Activated CD8-positive, alpha-beta memory T cell treated with anti-CD3 and anti-CD28 coated beads, Interleukin-2, amount 10 ng/mL, durations not matched to agents 7 days and 5 days (primary cell): ENCODE measurements around the gene SNX14. TPM values are rescaled to one million over a fixed set of nuclear protein-coding genes. Genes with fewer than 3 reads are reported as not detected.
"Not testable (repeated sequence)": the region's sequence is repeated elsewhere in the genome, so short reads cannot be mapped to it uniquely, and the experiment has no call there.

ENCODE experiments used
- ATAC-seq: fragments of 150-1000 bp; cut with Tn5 transposase; one replicate; pipeline ENCODE4 v1.10.0; 2021; ENCODE audit warnings: moderate library complexity
- CTCF ChIA-PET: fragments of 350-600 bp; sonication (Branson Sonifier 250); formaldehyde crosslinking; loops from one replicate; lab custom pipeline; 2021; ENCODE audit warnings: antibody characterized with exemption; lab: Charles Lee
- DNase-seq: peaks from one replicate; pipeline ENCODE4 v3.0.0-alpha.2; 2020
- H3K27ac Mint-ChIP-seq: one replicate; pipeline ENCODE4 v1.8.0; 2021; ENCODE audit warnings: mild to moderate bottlenecking, mixed read lengths
- H3K27me3 Mint-ChIP-seq: one replicate; pipeline ENCODE4 v1.8.0; 2021; ENCODE audit warnings: mixed read lengths
- H3K36me3 Mint-ChIP-seq: one replicate; pipeline ENCODE4 v1.8.0; 2021; ENCODE audit warnings: mild to moderate bottlenecking, mixed read lengths
- H3K4me1 Mint-ChIP-seq: one replicate; pipeline ENCODE4 v1.8.0; 2021; ENCODE audit warnings: mixed read lengths
- H3K4me3 Mint-ChIP-seq: one replicate; pipeline ENCODE4 v1.8.0; 2021; ENCODE audit warnings: mild to moderate bottlenecking, moderate library complexity, mixed read lengths
- H3K9me3 Mint-ChIP-seq: one replicate; pipeline ENCODE4 v1.8.0; 2022; ENCODE audit warnings: low read depth, mixed read lengths
- total RNA-seq, 2 experiments: library from RNA; stranded (reverse); gene quantifications; one replicate each; pipeline ENCODE4 v1.2.3, GENCODE V29; 2021

The SNX14 gene
- total RNA-seq, 2 experiments from 2014 or later: 62.8 to 67.3 TPM

- no peak for DNase-seq
- H3K4me3 Mint-ChIP-seq: no peak overlapping the region
- H3K36me3 Mint-ChIP-seq: peaks cover 40% of the 10 kb centered on the region
- H3K4me1 Mint-ChIP-seq: peaks cover 26% of the 10 kb centered on the region
- H3K27ac Mint-ChIP-seq: no peak overlapping the region
- H3K9me3 Mint-ChIP-seq: peaks cover 16% of the 10 kb centered on the region
- ATAC-seq: no peak
- no peaks in the 10 kb centered on the region for H3K27me3 Mint-ChIP-seq
- CTCF ChIA-PET: no interaction called here
Measured at GRCh38 chr6:85580118-85580877, 13.4 kb downstream of the SNX14 start.

GRCh38 chr6:85579581-85579980, 14.1 kb downstream of the SNX14 start:
- ATAC-seq: no peak
- Mint-ChIP-seq H3K4me3 (no peak overlapping the region), H3K27me3 (no peaks in the 10 kb centered on the region), H3K4me1 (peaks cover 28% of the 10 kb centered on the region), H3K9me3 (peaks cover 15% of the 10 kb centered on the region), H3K27ac (no peak overlapping the region), H3K36me3 (peaks cover 33% of the 10 kb centered on the region)
- CTCF ChIA-PET: no interaction called here
- DNase-seq: no peak

GRCh38 chr6:85576476-85576875, 17.2 kb downstream of the SNX14 start:
- no peaks in the 10 kb centered on the region for H3K9me3 Mint-ChIP-seq
- no peak for ATAC-seq
- H3K27ac Mint-ChIP-seq: no peak overlapping the region
- CTCF ChIA-PET: no interaction called here
- no peak overlapping the region for H3K4me3 Mint-ChIP-seq
- peaks cover 24% of the 10 kb centered on the region for H3K4me1 Mint-ChIP-seq
- no peaks in the 10 kb centered on the region for H3K27me3 Mint-ChIP-seq
- no peak for DNase-seq
- peaks cover 18% of the 10 kb centered on the region for H3K36me3 Mint-ChIP-seq

GRCh38 chr6:85574932-85575598, 18.6 kb downstream of the SNX14 start:
- Mint-ChIP-seq H3K9me3 (no peaks in the 10 kb centered on the region), H3K27me3 (no peaks in the 10 kb centered on the region), H3K4me1 (peaks cover 13% of the 10 kb centered on the region), H3K36me3 (peaks cover 22% of the 10 kb centered on the region), H3K27ac (no peak overlapping the region), H3K4me3 (no peak overlapping the region)
- ATAC-seq (no peak), DNase-seq (no peak)
- CTCF ChIA-PET: no interaction called here

GRCh38 chr6:85569323-85569722, 24.3 kb downstream of the SNX14 start:
- Mint-ChIP-seq H3K36me3 (peaks cover 49% of the 10 kb centered on the region), H3K9me3 (no peaks in the 10 kb centered on the region), H3K4me1 (peaks cover 12% of the 10 kb centered on the region), H3K27me3 (no peaks in the 10 kb centered on the region), H3K4me3 (no peak overlapping the region), H3K27ac (no peak overlapping the region)
- CTCF ChIA-PET: interaction anchor here (0.9 kb wide), 1 partner anchor 21 kb away, joined by 3 read pairs; no protein-coding TSS in a partner anchor
- ATAC-seq (no peak), DNase-seq (no peak)

GRCh38 chr6:85568411-85568810, 25.2 kb downstream of the SNX14 start:
- no peaks in the 10 kb centered on the region for H3K9me3 Mint-ChIP-seq
- H3K36me3 Mint-ChIP-seq: peaks cover 56% of the 10 kb centered on the region
- no peak for DNase-seq
- CTCF ChIA-PET: no interaction called here
- no peaks in the 10 kb centered on the region for H3K27me3 Mint-ChIP-seq
- peaks cover 12% of the 10 kb centered on the region for H3K4me1 Mint-ChIP-seq
- ATAC-seq: no peak
- H3K4me3 Mint-ChIP-seq: no peak overlapping the region
- no peak overlapping the region for H3K27ac Mint-ChIP-seq

GRCh38 chr6:85565736-85566135, 27.9 kb downstream of the SNX14 start:
- H3K27me3 Mint-ChIP-seq: no peaks in the 10 kb centered on the region
- H3K4me3 Mint-ChIP-seq: no peak overlapping the region
- no peaks in the 10 kb centered on the region for H3K9me3 Mint-ChIP-seq
- H3K36me3 Mint-ChIP-seq: peaks cover 47% of the 10 kb centered on the region
- ATAC-seq: no peak
- CTCF ChIA-PET: no interaction called here
- peak overlapping the region; percentile 74 for H3K27ac Mint-ChIP-seq
- H3K4me1 Mint-ChIP-seq: peaks cover 12% of the 10 kb centered on the region
- DNase-seq: no peak

GRCh38 chr6:85564223-85564622, 29.4 kb downstream of the SNX14 start:
- H3K4me1 Mint-ChIP-seq, H3K27ac Mint-ChIP-seq, H3K9me3 Mint-ChIP-seq, H3K27me3 Mint-ChIP-seq, H3K4me3 Mint-ChIP-seq, ATAC-seq, DNase-seq: not testable (repeated sequence)
- CTCF ChIA-PET: interaction anchor here (0.7 kb wide), 1 partner anchor 67 kb away, joined by 3 read pairs; no protein-coding TSS in a partner anchor
- peaks cover 50% of the 10 kb centered on the region for H3K36me3 Mint-ChIP-seq

GRCh38 chr6:85561750-85562357, 31.8 kb downstream of the SNX14 start:
- no peak for ATAC-seq
- DNase-seq: no peak
- Mint-ChIP-seq H3K27me3 (no peaks in the 10 kb centered on the region), H3K27ac (no peak overlapping the region), H3K36me3 (peaks cover 41% of the 10 kb centered on the region), H3K9me3 (no peaks in the 10 kb centered on the region), H3K4me3 (no peak overlapping the region), H3K4me1 (peaks cover 5% of the 10 kb centered on the region)
- CTCF ChIA-PET: no interaction called here

- Mint-ChIP-seq H3K4me3 (no peak overlapping the region), H3K9me3 (no peaks in the 10 kb centered on the region), H3K36me3 (peaks cover 40% of the 10 kb centered on the region), H3K27me3 (no peaks in the 10 kb centered on the region), H3K4me1 (no peaks in the 10 kb centered on the region), H3K27ac (no peak overlapping the region)
- CTCF ChIA-PET: no interaction called here
- ATAC-seq (no peak), DNase-seq (no peak)
Measured at GRCh38 chr6:85556992-85557668, 36.5 kb downstream of the SNX14 start.

GRCh38 chr6:85552652-85553051, 41.0 kb downstream of the SNX14 start:
- DNase-seq: no peak
- Mint-ChIP-seq H3K27me3 (no peaks in the 10 kb centered on the region), H3K9me3 (peaks cover 2% of the 10 kb centered on the region), H3K4me3 (no peak overlapping the region), H3K36me3 (peaks cover 42% of the 10 kb centered on the region), H3K27ac (no peak overlapping the region), H3K4me1 (no peaks in the 10 kb centered on the region)
- CTCF ChIA-PET: interaction anchor here (1.0 kb wide), 1 partner anchor 16 kb away, joined by 5 read pairs; no protein-coding TSS in a partner anchor
- ATAC-seq: no peak

- no peak overlapping the region for H3K27ac Mint-ChIP-seq
- no peaks in the 10 kb centered on the region for H3K27me3 Mint-ChIP-seq
- H3K9me3 Mint-ChIP-seq: peaks cover 2% of the 10 kb centered on the region
- peaks cover 47% of the 10 kb centered on the region for H3K36me3 Mint-ChIP-seq
- H3K4me1 Mint-ChIP-seq: no peaks in the 10 kb centered on the region
- no peak for DNase-seq
- CTCF ChIA-PET: interaction anchor here (1.1 kb wide), 1 partner anchor 21 kb away, joined by 3 read pairs; no protein-coding TSS in a partner anchor
- H3K4me3 Mint-ChIP-seq: no peak overlapping the region
- ATAC-seq: no peak
Measured at GRCh38 chr6:85551264-85551663, 42.4 kb downstream of the SNX14 start.

GRCh38 chr6:85547719-85548118, 45.9 kb downstream of the SNX14 start:
- ATAC-seq: no peak
- no peaks in the 10 kb centered on the region for H3K27me3 Mint-ChIP-seq
- DNase-seq: no peak
- peaks cover 45% of the 10 kb centered on the region for H3K36me3 Mint-ChIP-seq
- H3K9me3 Mint-ChIP-seq: peaks cover 2% of the 10 kb centered on the region
- no peak overlapping the region for H3K4me3 Mint-ChIP-seq
- H3K27ac Mint-ChIP-seq: no peak overlapping the region
- H3K4me1 Mint-ChIP-seq: no peaks in the 10 kb centered on the region
- CTCF ChIA-PET: no interaction called here
